ENCODE data around the gene FARSA. TPM values are rescaled to one million over a fixed set of nuclear protein-coding genes. Genes with fewer than 3 reads are reported as not detected.

Gene FARSA
- total RNA-seq, 6 donors from 2014 or later, result 35.3 to 104 (median 53.4) TPM

DNA sequence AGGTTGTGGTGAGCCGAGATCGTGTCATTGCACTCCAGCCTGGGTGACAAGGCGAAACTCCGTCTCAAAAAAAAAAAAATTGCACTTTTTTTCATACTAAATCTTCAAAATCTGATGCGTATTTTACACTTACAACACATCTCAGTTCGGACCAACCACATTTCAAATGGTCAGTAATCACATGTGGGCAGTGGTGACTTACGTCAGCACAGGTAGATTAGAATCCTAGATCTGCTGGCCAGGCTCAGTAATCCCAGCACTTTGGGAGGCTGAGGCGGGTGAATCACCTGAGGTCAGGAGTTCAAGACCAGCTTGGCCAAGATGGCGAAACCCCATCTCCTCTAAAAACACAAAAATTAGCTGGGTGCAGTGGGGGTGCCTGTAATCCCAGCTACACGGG is 1.6 kb upstream of the FARSA start:
- ATAC-seq (ENCODE audit: low FRiP score in 2 of 2), result no peak
- TF ChIP-seq EP300 (IDR thresholded peaks at IDR 0.05), result no peak
- TF ChIP-seq, protein P1, sequence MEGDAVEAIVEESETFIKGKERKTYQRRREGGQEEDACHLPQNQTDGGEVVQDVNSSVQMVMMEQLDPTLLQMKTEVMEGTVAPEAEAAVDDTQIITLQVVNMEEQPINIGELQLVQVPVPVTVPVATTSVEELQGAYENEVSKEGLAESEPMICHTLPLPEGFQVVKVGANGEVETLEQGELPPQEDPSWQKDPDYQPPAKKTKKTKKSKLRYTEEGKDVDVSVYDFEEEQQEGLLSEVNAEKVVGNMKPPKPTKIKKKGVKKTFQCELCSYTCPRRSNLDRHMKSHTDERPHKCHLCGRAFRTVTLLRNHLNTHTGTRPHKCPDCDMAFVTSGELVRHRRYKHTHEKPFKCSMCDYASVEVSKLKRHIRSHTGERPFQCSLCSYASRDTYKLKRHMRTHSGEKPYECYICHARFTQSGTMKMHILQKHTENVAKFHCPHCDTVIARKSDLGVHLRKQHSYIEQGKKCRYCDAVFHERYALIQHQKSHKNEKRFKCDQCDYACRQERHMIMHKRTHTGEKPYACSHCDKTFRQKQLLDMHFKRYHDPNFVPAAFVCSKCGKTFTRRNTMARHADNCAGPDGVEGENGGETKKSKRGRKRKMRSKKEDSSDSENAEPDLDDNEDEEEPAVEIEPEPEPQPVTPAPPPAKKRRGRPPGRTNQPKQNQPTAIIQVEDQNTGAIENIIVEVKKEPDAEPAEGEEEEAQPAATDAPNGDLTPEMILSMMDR (IDR thresholded peaks at IDR 0.05), result no peak
- peaks cover 0 to 17% (median 8%) of the 10 kb centered on the region in 4 donors for H3K36me3 ChIP-seq
- no peak overlapping the region for H3K4me3 ChIP-seq
- no peak for DNase-seq
- peaks cover 27 to 59% (median 30%) of the 10 kb centered on the region in 4 donors for H3K4me1 ChIP-seq
- H3K9me3 ChIP-seq, result no peaks in the 10 kb centered on the region
- H3K27me3 ChIP-seq, result no peaks in the 10 kb centered on the region
- 87 to 91% methylated on average over 10 of the region's 10 CpGs for WGBS, 2 donors
- no peak overlapping the region for H3K27ac ChIP-seq

DNA sequence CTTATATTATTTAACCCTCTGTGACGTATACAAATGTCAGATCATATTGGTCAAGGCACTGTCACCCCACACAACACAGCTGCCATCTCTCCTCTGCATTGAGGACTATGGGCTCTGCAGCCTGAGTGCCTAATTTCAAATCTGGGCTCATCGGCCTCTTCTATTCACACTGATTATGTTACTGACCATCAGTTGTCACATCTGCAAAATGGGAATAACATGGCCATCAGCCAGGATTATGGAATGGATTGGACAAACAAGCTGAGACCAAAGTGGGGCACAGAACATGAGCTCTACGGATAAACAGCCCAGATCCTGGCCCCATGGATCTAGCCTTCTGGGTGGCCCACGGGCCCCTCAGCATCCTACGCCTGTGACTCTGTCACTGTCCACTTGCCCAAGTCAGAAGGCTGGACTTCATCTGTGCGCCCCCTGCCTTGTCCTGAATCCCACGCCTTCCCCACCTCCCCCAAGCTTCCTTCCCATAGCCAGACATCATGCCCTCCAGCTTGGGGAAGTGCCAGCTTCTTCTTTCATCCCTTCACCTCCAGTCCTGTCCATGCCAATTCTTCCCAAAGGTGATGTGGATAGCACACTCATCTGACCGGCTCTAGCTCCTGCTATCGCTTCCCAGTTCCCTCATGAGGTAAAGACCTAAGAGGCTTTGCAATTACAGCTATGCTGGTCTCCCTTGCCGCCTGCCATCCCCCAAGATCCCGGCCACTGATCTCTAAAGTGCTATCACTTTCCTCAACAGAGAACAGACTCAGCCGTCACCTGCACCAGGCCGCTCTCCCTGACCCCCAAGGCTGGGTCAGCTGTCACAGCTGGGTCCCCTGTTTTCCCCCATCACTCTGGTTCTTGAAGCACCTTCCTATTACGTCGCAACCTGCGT is 872 bp downstream of the FARSA start:
- TF ChIP-seq EP300 (IDR thresholded peaks at IDR 0.05) (no peak), POLR2AphosphoS5 (IDR thresholded peaks at IDR 0.05) (no peak), POLR2A (IDR thresholded peaks at IDR 0.05) (no peak)
- TF ChIP-seq, protein P1 (IDR thresholded peaks at IDR 0.05), result no peak
- Histone ChIP-seq H3K36me3 (peaks cover 10 to 33% (median 26%) of the 10 kb centered on the region in 4 donors), H3K4me3 (peak overlapping the region; percentile 89 to 97 (median 94)), H3K27ac (peak overlapping the region; percentile 74 to 86 (median 82)), H3K9me3 (no peaks in the 10 kb centered on the region), H3K4me1 (peaks cover 17 to 44% (median 18%) of the 10 kb centered on the region in 4 donors), H3K27me3 (no peaks in the 10 kb centered on the region)
- ATAC-seq (ENCODE audit: low FRiP score in 2 of 2) (no peak), DNase-seq (no peak)
- 28 to 33% methylated on average over 15 to 16 of the region's 16 CpGs for WGBS, 2 donors

DNA sequence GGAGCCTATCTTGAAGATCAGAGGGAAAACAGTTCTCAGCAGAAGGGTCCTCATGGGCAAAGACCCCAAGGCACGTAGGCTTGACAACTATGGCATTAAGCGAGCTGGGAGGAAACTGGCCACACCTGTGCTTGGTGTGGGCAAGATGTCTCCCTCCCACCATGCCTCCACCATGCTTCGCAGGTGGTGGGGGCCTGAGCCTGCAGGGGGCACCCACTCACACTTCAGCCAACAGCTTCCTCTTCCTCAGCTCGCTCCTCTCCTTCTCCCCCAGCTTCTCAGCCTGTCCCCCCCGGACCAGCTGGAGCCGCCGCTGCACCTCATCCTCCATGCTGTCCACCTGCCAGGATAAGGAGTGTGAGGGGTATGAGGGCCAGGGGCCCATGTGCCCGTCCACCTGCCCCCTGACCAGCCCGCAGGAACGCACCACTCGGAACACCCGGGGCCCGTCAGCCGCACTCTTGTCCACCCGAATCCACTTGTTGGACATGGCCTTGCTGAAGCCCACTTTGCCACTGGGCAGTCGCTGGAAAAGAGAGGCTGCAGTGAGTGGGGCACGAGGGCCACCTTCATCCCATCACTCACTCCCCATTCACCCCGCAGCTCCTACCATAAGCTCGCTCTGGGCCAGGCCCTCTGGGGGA is 3.4 kb downstream of the FARSA start:
- H3K4me1 ChIP-seq, result peaks cover 11 to 36% (median 12%) of the 10 kb centered on the region in 4 donors
- H3K36me3 ChIP-seq, result peaks cover 21 to 57% (median 48%) of the 10 kb centered on the region in 4 donors
- ATAC-seq (ENCODE audit: low FRiP score in 2 of 2) (no peak), DNase-seq (peak in 1 of 2 donors; percentile 75)
- no peak overlapping the region for H3K27ac ChIP-seq
- TF ChIP-seq, protein P1 (IDR thresholded peaks at IDR 0.05), result no peak
- TF ChIP-seq POLR2A (IDR thresholded peaks at IDR 0.05) (no peak), EP300 (IDR thresholded peaks at IDR 0.05) (no peak), POLR2AphosphoS5 (IDR thresholded peaks at IDR 0.05) (no peak)
- H3K27me3 ChIP-seq, result no peaks in the 10 kb centered on the region
- no peaks in the 10 kb centered on the region for H3K9me3 ChIP-seq
- H3K4me3 ChIP-seq, result no peak overlapping the region
- 89 to 92% methylated on average over 17 to 19 of the region's 19 CpGs for WGBS, 2 donors

DNA sequence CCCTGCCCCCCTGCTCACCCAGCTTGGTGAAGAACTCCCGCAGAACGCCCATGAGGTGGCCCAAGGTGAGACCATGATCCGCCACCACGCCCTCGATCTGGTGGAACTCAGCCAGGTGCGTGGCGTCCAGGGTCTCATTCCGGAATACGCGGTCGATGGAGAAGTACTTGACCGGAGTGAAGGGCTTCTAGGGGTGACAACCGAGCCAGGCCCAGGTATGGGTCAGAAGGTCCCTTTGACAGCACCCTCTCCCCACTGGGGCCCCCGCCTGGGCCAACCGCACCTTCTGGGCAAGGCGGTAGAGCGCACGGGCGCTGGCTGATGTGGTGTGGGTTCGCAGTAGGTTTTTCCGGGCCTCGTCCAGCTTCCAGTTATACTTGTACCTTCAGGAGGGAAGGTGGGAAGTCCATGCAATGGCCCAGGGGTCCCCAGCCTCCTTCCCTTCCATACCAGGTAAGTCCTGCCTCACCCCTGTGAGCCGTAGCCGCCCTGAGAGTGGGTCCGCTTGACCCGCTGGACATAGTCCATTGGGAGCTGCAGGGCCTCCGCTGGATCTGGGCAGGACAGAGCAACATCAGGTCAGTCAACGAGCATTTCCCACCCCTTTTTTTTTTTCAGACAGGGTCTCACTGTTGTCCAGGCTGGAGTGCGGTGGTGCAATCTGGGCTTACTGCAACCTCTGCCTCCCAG is 8.7 kb downstream of the FARSA start:
- TF ChIP-seq POLR2A (IDR thresholded peaks at IDR 0.05), result no peak
- TF ChIP-seq, protein P1 (IDR thresholded peaks at IDR 0.05), result no peak
- TF ChIP-seq POLR2AphosphoS5 (IDR thresholded peaks at IDR 0.05), result no peak
- no peak for TF ChIP-seq EP300 (IDR thresholded peaks at IDR 0.05)
- H3K4me1 ChIP-seq, result peaks cover 0 to under 1% (median under 1%) of the 10 kb centered on the region in 4 donors
- H3K9me3 ChIP-seq, result no peaks in the 10 kb centered on the region
- peaks cover 47 to 74% (median 72%) of the 10 kb centered on the region in 4 donors for H3K36me3 ChIP-seq
- H3K27me3 ChIP-seq, result no peaks in the 10 kb centered on the region
- WGBS, 2 donors, result 93 to 97% methylated on average over 24 to 29 of the region's 29 CpGs
- no peak overlapping the region for H3K4me3 ChIP-seq
- DNase-seq (no peak), ATAC-seq (ENCODE audit: low FRiP score in 2 of 2) (no peak)
- no peak overlapping the region for H3K27ac ChIP-seq

Measured in upper lobe of left lung (tissue), 6 donors.